Stimulated activated CD8-positive, alpha-beta memory T cell treated with anti-CD3 and anti-CD28 coated beads, Interleukin-15, amount 100 ng/mL, for 4 hours (primary cell): ENCODE measurements around the gene PFDN5.
"Not testable (repeated sequence)": the region's sequence is repeated elsewhere in the genome, so short reads cannot be mapped to it uniquely, and the experiment has no call there.

Experiments used
- DNase-seq, 2 donors: peaks; one replicate each; pipeline ENCODE4 v3.0.0-alpha.2; 2020; ENCODE audit warnings: low read depth in 2 of 2

Gene PFDN5

DNA sequence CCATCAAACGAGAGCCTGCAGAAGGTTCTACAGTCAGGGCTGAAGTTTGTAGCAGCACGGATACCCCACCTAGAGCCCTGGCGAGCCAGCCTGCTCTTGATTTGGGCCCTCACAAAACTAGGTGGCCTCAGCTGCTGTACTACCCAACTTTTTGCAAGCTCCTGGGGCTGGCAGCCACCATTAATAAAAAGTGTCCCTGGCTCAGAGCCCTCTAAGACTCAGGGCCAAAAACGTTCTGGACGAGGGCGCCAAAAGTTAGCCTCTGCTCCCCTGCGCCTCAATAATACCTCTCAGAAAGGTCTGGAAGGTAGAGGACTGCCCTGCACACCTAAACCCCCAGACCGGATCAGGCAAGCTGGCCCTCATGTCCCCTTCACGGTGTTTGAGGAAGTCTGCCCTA is 8.9 kb upstream of the PFDN5 start:
- no peak for DNase-seq

DNA sequence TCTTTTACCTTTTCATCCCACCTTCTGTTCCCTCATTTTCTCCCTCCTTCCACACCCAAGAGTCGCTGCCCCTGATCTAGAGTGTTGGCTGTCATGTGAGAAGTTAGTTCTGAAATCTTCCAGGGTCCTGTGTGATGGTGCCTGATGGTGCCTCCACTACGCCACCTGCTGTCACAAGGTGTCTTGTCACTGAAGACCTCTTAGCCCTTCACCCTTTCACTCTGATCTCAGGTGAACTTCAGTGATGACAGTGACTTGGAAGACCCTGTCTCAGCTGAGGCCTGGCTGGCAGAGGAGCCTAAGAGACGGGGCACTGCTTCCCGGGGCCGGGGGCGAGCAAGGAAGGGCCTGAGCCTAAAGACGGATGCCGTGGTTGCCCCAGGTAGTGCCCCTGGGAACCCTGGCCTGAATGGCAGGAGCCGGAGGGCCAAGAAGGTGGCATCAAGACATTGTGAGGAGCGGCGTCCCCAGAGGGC is 7.6 kb upstream of the PFDN5 start:
- peak; percentile 33 to 62 for DNase-seq

DNA sequence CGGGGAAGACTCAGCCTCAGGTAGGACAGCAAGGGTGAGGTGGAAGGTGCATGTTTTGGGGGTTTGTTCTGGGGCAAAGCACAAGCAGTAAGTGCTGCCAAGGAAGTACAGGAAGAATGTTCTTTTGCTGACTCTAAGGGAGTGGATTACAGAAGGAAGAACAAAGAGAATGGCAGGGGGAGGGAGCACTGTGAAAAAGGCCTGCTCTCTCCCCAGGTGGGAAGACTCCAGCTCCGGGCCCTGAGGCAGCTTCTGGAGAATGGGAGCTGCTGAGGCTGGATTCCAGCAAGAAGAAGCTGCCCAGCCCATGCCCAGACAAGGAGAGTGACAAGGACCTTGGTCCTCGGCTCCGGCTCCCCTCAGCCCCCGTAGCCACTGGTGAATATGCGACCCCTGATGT is 7.0 kb upstream of the PFDN5 start:
- DNase-seq = no peak

DNA sequence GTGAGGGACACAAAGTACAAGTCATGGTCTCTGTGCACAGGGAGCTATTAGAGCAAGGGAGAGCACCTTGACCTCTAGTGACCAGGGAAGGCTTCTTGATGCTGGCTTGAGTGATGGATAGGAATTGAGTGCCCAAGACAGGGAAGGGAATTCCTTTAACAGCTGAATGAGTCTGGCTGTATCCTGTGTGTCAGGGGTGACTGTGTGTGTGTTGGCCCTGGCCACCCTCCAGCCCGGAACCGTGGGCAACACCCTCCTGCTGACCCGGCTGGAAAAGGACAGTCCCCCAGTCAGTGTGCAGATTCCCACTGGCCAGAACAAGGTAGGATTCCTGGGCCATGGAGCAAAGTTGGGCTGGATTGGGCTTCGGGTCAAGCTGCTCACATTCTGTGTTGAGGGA is 5.5 kb upstream of the PFDN5 start:
- DNase-seq = no peak

DNA sequence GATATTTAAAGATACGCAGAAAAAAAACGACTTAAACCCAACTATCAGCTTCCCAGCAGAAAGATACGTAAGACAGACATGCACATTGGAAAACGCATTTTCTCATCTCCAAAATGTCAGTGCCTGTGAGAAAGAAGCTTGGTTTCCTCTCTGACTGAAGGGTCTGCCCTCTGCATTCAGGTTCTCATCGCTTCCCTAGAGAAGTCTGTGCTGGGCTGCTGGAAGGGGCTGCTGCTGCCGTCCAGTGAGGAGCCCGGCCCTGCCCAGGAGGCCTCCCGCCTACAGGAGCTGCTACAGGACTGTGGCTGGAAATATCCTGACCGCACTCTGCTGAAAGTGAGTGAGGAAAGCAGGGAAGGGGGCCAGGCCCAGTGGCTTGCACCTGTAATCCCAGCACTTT is 4.7 kb upstream of the PFDN5 start:
- no peak for DNase-seq

DNA sequence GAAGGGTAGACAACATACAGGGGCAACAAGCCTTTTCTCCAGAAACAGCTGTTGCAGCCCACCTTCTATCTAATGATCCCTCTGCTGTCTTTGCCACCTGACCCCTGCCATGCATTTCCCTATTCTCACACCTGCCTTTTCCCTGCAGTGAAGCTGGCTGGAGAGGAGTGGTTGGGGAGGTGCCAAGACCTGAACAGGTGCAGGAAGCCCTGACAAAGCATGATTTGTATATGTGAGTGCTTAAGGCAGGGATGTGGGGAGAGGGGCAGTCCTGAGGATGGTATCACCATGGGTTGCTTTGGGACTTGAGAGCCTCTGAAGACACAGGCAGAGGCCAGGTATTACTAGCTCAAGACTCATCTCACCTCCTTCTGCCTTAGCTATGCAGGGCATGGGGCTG is 2.9 kb upstream of the PFDN5 start:
- no peak for DNase-seq

DNA sequence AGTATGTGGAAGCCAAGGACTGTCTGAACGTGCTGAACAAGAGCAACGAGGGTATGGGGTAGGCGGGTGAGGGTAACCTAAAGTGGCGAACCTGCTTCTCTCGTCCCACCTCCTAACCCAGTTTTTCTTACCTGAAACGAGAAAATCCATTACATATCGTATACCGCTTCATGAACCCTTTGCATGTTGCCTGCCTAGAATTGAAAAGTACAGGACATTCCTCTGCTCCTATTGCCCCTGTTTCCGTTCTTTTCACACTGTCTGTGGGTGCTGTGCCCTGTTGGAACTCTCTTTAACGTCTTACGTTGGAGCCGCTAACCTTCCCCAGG is 513 bp downstream of the PFDN5 start:
- DNase-seq = no peak

DNA sequence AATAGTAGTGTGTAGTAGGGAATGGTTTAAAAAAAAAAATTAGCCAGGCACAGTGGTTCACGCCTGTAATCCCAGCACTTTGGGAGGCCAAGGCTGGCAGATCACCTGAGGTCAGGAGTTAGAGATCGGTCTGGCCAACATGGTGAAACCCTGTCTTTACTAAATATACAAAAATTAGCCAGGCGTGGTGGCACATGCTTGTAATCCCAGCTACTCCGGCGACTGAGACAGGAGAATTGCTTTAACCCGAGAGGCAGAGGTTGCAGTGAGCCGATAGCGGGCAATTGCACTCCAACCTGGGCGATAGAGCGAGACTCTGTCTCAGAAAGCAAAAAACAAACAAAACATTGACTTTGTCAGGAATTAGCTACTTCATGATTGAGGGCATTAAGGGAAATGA is 1.8 kb downstream of the PFDN5 start:
- not testable (repeated sequence) for DNase-seq

DNA sequence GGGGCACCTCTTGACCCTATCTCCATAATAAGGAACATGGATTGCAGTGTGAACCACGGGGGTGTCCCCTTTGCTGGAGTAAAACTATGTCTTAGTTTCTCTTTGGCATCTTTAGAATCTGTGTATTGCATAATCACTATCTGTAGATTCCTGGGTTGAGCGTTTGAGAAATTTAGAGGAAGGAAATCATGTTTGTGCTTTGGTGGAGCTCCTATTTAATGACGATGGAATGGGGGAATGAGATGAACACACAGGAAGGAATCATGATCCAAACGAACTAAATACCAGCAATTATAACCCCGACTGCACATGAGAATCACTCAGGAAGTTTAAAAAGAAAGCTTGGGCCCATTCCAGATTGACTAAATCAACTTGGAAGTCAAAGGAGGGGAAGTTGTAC is 2.8 kb downstream of the PFDN5 start:
- no peak for DNase-seq

DNA sequence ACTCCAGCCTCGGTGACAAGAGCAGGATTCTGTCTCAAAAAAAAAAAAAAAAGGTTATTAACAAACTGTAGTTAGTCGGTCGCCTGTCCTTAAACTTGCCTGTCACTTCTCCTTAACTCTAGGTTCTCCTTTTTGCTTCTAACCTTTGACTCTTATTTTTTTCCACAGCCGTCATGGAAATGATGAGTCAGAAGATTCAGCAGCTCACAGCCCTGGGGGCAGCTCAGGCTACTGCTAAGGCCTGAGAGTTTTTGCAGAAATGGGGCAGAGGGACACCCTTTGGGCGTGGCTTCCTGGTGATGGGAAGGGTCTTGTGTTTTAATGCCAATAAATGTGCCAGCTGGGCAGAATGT is 3.7 kb downstream of the PFDN5 start:
- no peak for DNase-seq

DNA sequence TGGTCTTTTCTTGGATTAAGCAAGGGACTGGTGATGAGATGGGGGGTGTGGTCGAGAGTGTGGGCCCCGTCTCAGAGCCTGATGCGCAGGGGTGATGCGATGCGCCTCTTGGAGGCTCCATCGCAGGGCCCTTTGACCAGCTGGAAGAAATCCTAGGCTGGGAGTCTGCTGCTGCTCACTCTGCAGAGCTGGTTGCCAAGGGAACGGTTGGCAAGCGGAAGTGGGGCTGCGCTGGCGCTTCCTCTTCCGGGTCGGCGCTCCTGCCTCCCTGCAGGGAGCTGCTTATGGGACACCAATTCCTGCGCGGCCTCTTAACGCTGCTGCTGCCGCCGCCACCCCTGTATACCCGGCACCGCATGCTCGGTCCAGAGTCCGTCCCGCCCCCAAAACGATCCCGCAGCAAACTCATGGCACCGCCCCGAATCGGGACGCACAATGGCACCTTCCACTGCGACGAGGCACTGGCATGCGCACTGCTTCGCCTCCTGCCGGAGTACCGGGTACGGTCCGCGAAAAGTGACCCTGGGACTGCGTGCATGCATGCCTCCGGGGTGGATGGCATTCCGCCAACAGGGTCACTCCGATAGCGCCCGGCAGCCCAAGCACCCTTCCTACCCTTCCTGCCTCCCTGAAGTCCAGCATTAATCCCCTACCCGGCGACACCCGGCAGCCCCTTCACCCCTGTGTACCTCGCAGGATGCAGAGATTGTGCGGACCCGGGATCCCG is 4.3 kb downstream of the PFDN5 start, which contains the start of gene MYG1:
MYG1 (plus strand) TSS at position 242 of the 727 bp plus-strand sequence; CDS start at position 285, 43 bp downstream.
- DNase-seq = peak; percentile 59 to 67

DNA sequence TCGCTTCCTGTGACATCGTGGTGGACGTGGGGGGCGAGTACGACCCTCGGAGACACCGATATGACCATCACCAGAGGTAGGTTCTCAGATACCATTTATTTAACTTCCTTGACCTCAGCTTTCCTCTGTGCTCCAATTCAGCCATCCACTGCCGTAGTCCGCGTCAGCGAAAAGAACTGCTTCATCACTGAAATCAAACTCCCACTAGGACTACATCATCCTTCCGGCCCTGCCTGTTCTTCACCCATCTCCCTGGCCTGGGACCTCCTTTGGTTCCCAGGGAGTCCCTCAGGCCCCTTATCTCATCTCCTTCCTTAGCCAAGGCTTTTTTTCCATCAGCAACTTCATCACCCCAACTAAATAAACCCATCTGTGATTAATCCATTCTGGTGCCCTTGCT is 4.8 kb downstream of the PFDN5 start:
- no peak for DNase-seq

DNA sequence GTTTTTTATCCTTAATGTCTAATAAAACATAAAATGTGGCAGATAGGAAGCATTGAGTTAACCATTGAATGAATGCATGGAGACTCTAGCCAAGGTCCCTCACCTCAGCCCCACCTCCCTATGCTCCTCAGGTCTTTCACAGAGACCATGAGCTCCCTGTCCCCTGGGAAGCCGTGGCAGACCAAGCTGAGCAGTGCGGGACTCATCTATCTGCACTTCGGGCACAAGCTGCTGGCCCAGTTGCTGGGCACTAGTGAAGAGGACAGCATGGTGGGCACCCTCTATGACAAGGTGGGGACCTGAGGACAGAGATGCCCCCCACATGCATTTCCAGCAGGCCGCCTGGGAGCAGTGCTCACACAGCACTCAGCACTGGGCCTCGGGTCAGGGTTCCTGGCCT is 7.6 kb downstream of the PFDN5 start:
- DNase-seq = no peak

DNA sequence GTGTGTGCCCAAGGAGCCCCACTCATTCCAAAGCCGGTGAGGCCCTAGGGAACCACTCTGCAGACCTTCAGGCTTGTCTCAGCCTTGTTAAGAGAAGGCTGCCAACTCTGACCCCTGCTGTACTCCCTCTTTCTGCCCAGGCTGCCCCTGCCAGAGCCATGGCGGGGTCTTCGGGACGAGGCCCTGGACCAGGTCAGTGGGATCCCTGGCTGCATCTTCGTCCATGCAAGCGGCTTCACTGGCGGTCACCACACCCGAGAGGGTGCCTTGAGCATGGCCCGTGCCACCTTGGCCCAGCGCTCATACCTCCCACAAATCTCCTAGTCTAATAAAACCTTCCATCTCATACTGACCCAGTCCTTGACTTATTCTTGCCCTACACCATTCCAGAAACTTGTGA is 11.5 kb downstream of the PFDN5 start:
- DNase-seq = no peak

DNA sequence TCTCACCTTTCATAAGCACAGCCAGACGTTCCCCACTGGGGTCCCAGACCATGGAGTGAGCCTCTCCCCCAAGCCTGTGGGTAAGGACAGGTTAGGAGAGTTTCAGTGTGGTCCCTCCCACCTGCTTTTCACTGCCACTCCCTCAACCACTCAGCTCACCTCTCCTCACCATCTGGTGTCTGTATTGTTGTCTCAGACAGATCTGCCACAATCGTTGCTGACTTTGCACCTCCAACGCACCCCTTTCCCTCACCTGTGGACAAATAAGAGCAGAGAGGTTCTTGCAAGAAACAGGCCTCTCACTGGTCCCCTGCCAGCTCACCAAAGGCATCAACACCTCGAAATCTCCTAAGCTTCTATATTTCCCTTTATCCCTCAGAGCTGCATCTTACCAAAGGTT is 12.9 kb downstream of the PFDN5 start:
- no peak for DNase-seq

DNA sequence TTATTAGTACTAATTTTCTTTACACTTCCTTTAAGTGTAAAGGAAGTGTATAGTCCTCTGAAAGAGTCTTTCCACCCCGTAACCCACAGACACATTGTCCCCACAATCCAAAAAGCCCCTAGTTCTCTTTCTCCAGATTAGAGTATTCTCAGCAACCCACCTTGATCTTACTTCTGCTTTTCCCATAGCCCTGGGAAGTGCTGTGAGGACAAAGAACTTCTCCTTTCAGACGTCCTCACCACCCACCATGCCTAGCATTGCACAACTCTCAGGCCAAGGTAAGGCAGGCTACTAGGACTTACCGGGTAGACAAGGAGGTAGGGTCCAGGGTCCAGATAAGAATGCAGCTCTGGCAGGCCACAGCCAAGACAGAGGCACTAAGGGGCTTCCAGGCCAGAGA is 18.7 kb downstream of the PFDN5 start:
- no peak for DNase-seq

DNA sequence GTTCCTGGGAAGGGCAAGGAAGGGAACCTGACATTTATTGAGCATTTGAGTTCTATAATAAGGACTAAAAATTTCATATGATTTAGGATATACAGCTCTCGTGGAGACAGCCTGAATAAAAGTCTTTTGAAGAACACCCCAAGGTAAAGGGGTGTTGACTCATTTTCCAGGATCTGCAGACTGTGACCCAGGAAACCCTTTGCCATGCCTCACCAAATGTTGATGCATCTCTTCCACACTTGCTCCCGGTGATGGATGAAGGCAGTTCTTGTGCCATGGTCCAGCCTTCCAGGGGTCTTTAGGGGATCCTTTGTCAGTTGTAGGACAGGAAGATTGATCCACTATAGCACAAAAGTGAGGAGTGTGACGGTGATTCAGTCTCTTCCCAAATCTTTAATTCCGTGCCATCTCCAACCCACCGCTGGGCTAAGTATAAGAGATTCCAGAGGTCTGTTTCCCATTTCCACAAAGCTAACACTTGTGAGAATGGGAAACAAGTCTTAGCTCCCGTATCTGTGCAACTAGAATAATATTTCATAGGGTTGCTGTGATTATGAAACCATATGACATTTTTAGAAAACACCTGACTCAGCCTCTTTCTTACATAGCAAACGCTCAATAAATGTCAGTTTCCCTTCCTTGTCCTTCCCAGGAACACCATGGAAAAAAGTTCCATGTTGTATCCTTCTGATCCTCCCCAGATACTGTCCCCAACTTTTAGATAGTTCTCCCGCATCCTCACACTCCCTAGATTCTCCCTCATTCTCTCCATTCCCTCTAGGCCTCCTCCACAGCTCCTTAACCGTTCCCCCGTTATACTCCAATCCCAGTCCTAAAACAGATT is 25.2 kb downstream of the PFDN5 start:
- no peak for DNase-seq

DNA sequence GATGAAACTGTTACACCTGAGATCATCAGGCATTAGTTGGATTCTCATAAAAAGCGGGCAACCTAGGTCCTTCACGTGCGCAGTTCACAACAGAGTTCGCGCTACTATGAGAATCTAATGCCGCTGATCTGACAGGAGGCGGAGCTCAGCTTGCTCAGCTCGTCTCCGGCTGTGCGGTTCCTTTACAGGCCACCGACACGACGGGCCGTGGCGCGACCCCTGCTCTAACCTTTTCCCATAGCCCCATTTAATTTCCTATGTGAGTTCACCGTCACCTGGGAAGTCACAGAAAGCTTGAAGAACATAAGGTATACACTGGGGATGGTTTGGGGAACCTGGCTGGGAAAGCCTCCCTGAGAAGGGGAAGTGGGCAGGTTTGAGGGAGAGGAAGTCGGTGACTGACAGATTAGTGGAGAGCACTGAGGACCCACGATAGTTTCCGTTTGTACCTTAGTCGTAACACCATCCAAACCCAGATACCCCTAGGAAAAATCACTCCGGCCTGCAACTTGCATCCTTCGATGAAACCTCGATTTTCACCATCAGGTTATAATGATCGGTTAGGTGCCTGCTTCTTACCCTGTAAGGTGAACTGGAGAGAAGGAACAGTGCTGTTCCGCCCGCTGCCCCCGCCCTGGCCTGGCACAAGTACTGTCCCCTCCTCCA is 28.9 kb downstream of the PFDN5 start:
- peak in 1 of 2 donors; percentile 35 for DNase-seq

DNA sequence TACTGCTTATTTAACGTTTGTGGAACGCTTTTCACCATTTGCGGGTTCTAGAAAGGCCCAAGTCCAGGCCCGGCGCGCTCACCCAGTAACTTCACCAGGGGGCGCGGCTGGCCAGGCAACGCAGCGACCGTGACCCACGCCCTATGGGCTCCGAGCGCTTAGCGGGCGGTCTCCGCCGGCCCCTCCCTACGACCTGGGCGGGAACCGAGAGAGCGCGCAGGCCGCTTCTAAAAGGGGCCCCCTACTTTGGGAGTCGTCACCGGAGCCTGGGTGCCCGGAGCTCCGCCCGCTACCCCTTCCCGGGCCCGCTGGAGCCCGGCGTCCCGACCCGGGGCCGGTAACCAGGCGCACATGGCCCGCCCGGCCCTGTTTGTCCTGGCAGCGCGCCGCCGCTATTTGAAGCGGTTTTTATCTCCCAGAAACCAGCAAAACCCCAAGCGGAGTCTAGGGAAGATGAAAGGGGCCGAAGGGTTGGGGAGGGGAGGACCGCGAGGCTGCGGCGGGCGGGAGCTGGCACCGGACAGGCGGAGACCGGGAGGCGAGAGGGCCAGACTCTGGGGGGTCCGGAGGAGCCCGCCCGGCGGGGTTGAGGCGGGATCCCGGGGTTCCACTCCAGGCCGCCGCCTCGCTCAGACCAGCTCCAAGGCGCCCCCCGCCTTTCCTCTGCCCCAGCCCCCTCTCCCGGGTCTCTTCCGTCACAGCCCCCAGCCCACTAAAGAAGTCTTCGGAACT is 29.6 kb downstream of the PFDN5 start:
- DNase-seq = peak; percentile 69 to 75

DNA sequence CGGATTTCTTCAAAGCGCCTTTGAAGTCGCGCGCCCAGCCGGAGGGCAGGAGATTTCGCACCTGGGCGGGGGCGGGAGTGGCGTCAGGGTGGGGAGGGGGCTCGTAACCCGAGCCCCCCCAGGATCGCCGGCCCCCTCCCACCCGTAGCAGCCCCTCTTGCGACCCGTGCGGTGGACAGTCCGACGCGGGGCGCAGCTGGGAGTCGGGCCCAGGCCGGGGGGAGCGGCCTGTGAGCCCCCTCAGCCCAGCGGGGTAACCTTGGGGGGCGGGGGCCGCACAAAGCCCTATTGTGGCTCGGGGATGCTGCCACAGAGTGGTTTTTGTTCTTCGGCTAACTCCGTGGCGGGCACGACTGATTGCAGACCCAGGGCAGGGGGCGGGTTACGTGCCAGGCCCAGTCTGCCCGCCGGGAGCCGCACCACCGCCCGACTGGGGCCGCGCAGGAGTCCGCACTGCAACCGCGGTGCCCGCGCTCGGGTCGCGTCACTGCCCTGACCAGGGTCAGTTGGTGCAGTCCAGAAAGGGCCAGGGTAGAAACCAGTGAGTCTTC is 30.2 kb downstream of the PFDN5 start:
- DNase-seq = no peak

DNA sequence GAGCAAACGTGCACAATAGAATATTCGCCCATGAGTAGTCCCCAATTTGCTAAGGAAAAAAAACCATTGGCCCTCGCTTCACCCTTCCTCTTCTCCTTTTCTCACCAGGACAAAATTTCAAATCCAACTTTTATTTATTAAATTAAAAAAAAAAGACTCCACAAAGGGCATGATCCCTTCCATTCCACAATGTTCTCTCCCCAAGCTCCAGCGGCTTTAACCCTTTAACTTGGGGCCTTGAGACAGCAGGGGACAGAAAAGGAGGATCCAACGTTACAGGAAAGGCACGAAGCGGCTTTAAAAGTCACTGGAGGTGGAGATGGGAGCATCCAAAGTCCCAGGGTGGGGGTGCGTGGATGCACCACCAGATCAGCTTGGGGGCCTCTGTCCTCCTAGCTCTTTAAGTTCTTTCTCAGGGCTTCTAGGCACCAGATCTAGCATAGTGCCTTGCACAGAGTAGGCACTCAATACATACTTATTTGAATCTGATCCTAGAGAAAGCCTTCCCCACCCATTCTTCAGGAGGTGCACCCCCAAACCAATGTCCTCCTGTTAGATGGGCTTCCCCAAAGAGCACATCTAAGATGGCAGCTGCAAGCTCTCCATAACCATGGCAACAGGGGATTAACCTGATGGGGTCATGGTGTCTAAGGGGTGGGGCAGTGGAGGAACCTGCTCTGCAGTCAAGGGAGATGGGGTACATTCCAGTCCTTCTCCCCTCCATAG is 31.3 kb downstream of the PFDN5 start:
- DNase-seq = no peak
